SK-N-SH (cell line): Measurements from ENCODE around the gene CDH15.

Experiments
- EP300 ChIP-seq, 2 experiments: IDR thresholded peaks; 2 replicates each; pipeline versions ENCODE4 v1.4.0 to v1.6.1; 2012; ENCODE audit warnings: borderline replicate concordance in 1 of 2, low read depth in 1 of 2, low read length in 1 of 2
- GATA2 ChIP-seq: sonication (generic); formaldehyde crosslinking; IDR thresholded peaks from 2 replicates; pipeline ENCODE4 v1.5.0; 2020; ENCODE audit warnings: mild to moderate bottlenecking, missing genetic modification reagents
- JUND ChIP-seq: IDR thresholded peaks from 2 replicates; pipeline ENCODE4 v1.4.0; 2012
- RFX5 ChIP-seq: IDR thresholded peaks from 2 replicates; pipeline ENCODE4 v1.6.1; 2012; ENCODE audit warnings: mild to moderate bottlenecking, improper control_type of control experiment, low read length
- SMC3 ChIP-seq: IDR thresholded peaks from 2 replicates; pipeline ENCODE4 v1.6.1; 2012; ENCODE audit warnings: low read depth, low read length, improper control_type of control experiment
- YY1 ChIP-seq: IDR thresholded peaks from 2 replicates; pipeline ENCODE4 v1.4.0; 2012; ENCODE audit warnings: low read depth, mild to moderate bottlenecking
- TF ChIP-seq, protein P1 (sequence below): IDR thresholded peaks from 2 replicates; pipeline ENCODE4 v1.6.1; 2012; ENCODE audit warnings: mild to moderate bottlenecking, low read depth, low read length, moderate library complexity
- TF ChIP-seq, protein P2 (sequence below): IDR thresholded peaks from 2 replicates; pipeline ENCODE4 v1.4.0; 2012; ENCODE audit warnings: low read depth, borderline replicate concordance
- TF ChIP-seq, protein P3 (sequence below): fragments of 200-600 bp; sonication (generic); IDR thresholded peaks from 2 replicates; pipeline ENCODE4 v1.6.1; 2017; ENCODE audit warnings: antibody characterized with exemption, mild to moderate bottlenecking, moderate library complexity

DNA sequence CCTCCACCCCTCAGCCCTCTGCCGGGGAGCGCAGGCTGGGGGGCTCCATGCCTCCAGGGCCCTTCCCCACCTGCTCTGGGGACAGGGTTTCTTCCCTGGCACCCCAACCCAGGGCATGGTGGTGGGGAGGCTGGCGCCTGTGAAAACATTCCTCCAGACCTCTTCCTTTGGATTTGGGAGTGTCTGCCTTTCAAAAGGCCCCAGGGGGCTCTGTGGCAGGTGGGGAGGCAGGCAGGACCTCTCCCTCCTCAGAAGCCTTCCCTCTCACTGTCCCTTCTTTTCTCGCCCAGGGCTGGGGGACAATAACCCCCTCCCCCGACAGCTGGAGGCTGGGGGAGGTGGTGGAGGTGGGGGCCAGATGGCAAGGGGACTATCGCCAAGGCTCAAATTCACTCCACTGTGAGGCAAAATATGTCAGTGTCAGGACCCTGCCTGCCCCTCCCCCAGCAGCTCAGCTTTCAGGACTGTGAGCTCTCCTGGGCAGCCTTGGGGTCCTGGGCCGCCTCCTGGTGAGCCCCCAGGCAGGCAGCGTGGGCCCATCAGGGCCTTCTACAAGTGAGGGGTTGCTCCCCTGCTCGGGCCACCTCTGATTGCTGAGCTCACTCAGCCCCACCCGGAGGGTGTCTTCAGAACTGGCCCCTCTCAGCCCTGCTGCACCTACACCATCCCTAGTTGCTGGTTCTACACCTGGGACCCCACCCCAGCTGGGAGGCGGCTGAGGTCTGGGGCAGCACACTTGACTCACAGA, 1.8 kb downstream of the CDH15 start:
- TF ChIP-seq, protein P1, sequence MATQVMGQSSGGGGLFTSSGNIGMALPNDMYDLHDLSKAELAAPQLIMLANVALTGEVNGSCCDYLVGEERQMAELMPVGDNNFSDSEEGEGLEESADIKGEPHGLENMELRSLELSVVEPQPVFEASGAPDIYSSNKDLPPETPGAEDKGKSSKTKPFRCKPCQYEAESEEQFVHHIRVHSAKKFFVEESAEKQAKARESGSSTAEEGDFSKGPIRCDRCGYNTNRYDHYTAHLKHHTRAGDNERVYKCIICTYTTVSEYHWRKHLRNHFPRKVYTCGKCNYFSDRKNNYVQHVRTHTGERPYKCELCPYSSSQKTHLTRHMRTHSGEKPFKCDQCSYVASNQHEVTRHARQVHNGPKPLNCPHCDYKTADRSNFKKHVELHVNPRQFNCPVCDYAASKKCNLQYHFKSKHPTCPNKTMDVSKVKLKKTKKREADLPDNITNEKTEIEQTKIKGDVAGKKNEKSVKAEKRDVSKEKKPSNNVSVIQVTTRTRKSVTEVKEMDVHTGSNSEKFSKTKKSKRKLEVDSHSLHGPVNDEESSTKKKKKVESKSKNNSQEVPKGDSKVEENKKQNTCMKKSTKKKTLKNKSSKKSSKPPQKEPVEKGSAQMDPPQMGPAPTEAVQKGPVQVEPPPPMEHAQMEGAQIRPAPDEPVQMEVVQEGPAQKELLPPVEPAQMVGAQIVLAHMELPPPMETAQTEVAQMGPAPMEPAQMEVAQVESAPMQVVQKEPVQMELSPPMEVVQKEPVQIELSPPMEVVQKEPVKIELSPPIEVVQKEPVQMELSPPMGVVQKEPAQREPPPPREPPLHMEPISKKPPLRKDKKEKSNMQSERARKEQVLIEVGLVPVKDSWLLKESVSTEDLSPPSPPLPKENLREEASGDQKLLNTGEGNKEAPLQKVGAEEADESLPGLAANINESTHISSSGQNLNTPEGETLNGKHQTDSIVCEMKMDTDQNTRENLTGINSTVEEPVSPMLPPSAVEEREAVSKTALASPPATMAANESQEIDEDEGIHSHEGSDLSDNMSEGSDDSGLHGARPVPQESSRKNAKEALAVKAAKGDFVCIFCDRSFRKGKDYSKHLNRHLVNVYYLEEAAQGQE, result no peak
- TF ChIP-seq GATA2 (CRISPR knock-in tag) (no peak), YY1 (no peak), EP300 (IDR thresholded peaks at IDR 0.05; ENCODE audit: borderline replicate concordance in 1 of 2, low read depth in 1 of 2, low read length in 1 of 2) (no peak), RFX5 (no peak), SMC3 (no peak), JUND (no peak)
- TF ChIP-seq, protein P2, sequence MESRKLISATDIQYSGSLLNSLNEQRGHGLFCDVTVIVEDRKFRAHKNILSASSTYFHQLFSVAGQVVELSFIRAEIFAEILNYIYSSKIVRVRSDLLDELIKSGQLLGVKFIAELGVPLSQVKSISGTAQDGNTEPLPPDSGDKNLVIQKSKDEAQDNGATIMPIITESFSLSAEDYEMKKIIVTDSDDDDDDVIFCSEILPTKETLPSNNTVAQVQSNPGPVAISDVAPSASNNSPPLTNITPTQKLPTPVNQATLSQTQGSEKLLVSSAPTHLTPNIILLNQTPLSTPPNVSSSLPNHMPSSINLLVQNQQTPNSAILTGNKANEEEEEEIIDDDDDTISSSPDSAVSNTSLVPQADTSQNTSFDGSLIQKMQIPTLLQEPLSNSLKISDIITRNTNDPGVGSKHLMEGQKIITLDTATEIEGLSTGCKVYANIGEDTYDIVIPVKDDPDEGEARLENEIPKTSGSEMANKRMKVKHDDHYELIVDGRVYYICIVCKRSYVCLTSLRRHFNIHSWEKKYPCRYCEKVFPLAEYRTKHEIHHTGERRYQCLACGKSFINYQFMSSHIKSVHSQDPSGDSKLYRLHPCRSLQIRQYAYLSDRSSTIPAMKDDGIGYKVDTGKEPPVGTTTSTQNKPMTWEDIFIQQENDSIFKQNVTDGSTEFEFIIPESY, result no peak
- TF ChIP-seq, protein P3, sequence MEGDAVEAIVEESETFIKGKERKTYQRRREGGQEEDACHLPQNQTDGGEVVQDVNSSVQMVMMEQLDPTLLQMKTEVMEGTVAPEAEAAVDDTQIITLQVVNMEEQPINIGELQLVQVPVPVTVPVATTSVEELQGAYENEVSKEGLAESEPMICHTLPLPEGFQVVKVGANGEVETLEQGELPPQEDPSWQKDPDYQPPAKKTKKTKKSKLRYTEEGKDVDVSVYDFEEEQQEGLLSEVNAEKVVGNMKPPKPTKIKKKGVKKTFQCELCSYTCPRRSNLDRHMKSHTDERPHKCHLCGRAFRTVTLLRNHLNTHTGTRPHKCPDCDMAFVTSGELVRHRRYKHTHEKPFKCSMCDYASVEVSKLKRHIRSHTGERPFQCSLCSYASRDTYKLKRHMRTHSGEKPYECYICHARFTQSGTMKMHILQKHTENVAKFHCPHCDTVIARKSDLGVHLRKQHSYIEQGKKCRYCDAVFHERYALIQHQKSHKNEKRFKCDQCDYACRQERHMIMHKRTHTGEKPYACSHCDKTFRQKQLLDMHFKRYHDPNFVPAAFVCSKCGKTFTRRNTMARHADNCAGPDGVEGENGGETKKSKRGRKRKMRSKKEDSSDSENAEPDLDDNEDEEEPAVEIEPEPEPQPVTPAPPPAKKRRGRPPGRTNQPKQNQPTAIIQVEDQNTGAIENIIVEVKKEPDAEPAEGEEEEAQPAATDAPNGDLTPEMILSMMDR, result no peak
